Measurements from ENCODE around the gene EXOC4.

GRCh38 chr7:133690740-133691139 lies 437.9 kb downstream of the EXOC4 start:
- TF ChIP-seq POLR2AphosphoS5 (IDR thresholded peaks at IDR 0.05) (no peak), CTCF (IDR thresholded peaks at IDR 0.05) (no peak), POLR2A (IDR thresholded peaks at IDR 0.05) (no peak)
